Stimulated activated CD8-positive, alpha-beta memory T cell treated with anti-CD3 and anti-CD28 coated beads, Interleukin-15, amount 100 ng/mL, for 1 hour (primary cell): Measurements from ENCODE around the gene TMEM132D.
"Not testable (repeated sequence)": the region's sequence is repeated elsewhere in the genome, so short reads cannot be mapped to it uniquely, and the experiment has no call there.

ENCODE experiments used
- DNase-seq: peaks from one replicate; pipeline ENCODE4 v3.0.0-alpha.2; 2020; ENCODE audit warnings: low read depth

Gene TMEM132D

GRCh38 chr12:129903956-129904829 is at the start of gene TMEM132D:
TMEM132D (minus strand) TSS chr12:129904025.
- no peak for DNase-seq

DNA sequence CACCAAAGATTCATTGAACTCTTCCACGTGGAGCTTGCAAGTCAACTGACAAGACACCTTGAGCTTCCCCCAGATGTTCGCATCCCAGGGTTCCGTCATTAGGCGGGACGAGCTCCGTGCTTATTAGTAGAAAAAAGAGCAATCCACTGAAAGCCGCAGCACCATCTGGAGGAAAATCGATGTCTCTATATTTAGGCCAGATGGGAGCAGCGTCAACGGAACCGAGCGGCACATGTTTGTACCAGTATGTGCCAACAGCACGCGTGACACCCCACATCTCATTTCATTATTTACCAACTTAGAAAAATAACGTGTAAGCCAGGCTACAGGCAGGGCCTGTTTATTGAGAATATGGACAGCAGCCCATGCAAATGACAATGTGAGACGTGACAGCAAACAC is 45.8 kb upstream of the TMEM132D start:
- DNase-seq, result no peak

GRCh38 chr12:129941618-129942017 is 37.8 kb upstream of the TMEM132D start:
- no peak for DNase-seq

- no peak for DNase-seq
Measured at GRCh38 chr12:129938089-129938488, 34.3 kb upstream of the TMEM132D start.

- DNase-seq, result no peak
Measured at GRCh38 chr12:129937426-129937825, 33.6 kb upstream of the TMEM132D start.

- DNase-seq, result no peak
Measured at GRCh38 chr12:129928643-129929042, 24.8 kb upstream of the TMEM132D start.

- DNase-seq, result no peak
Measured at GRCh38 chr12:129927316-129927900, 23.6 kb upstream of the TMEM132D start.

DNA sequence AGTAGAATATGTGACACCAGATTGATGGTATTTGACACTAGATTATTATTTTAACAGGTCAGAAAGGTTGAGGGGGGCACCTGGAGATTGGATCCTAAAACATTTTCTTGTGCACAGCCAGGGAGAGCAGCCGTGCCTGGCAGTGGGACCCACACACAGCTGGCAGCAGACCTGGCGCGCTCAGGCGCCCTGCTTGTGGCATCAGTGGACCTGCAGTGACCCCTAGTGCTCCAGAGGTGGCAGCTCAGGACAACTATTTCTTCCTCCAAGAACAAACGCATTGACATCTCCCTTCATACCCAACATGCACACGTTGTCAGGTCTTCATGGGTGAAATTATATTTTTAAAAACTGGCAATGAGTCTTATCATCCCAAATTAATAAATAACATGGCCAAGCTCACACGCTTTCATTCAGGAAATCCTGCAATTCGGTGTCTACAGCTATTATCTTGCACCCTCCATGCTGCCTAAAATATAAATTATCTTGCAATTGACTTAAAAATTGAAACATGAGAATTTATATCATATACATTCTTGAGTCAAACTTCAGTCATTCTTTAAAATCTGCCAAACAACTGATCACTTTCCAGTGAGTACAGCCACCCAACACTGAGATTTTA is 7.7 kb upstream of the TMEM132D start:
- DNase-seq, result no peak

- DNase-seq, result no peak
Measured at GRCh38 chr12:129909051-129910020, 5.5 kb upstream of the TMEM132D start.

DNA sequence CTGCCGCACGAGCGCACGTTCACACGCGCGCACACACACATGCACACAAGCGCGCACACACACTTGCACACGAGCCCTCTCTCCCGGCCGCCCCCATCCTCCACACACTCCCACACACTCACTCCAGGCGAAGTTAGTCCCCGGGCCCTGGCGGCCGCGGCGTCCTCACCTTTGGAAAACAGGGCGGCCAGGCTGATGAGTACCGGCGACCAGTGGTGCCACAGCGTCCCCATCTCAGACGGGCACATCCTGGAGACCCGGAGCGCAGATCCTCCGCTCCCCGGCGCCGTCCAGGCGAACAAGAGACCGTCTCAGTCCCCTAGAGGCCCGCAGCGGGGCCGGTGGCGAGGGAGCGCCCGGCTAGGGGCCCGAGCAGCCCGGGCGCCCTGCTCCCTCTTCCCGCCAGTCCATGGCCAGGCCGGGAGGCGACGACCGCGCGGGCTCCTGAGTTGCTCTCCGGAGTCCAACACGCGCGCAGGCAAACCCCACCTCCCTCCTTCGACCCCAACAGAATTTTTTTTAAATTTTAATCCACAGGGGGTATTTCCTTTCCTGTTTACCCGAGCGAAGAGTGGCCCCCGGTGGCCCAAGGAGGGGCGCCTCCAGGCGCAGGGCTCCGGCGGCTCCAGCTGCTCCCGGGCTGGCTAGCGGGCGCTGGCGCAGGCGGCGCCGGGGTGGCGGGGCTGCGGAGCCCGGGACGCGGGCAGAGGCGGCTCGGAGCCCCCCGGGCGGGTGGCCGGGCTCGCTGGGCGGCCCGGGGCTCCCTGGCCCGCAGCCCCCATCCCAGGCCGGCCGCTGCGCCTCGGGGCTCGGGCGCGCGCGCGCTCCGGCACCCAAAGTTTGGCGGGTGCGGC is 506 bp downstream of the TMEM132D start:
- DNase-seq, result no peak

GRCh38 chr12:129902371-129903091 is 1.3 kb downstream of the TMEM132D start:
- DNase-seq, result no peak

DNA sequence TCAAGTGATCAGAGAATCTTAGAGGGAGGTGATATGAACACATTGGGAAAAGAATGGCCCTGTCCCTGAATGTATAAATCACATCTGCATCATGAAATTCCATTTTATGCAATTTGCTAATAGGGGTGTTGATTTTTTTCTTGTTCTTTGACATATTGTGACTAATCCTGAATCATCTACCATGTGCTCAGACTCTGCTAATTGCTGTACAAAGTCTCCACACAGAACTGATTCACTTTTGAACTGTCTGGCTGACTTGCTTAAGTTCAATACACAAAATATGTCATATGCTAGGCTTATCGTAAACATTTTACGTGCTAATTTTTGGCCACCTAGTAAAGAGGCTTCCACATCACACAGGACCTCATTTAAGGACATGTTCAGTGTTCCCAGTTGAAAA is 2.6 kb downstream of the TMEM132D start:
- no peak for DNase-seq

DNA sequence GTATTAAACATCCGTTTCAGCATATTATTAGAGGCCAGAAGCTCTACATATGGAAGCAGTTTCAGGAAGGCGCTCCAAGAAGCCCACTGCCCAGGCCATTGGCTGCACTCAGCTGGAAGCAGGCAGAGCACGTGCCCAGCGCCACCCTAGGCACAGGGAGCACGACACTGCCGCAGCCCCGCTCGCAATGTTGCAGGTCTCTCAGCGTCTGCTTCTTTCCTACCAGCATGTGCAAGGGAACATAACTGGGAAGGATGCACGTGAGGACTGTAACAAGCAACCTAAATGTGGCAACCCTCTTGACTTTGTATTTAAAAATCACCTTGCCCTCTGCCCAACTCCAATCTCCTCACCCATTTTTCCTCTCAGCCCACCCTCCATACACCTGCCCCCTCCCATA is 3.5 kb downstream of the TMEM132D start:
- no peak for DNase-seq

DNA sequence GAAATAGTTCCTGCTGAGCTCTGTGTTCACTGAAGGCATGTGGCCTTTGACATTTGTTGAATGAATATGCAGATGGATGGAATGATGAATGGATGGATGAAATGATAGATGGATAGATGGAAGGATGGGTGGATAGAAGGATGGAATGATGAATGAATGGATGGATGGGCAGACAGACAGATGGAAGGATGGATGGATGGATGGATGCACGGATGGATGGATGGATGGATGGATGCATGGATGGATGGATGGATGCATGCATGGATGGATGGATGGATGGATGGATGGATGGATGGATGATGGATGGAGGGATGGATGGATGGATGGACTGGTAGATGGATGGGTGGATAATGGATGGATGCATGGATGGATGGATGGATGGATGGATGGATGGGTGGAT is 4.8 kb downstream of the TMEM132D start:
- not testable (repeated sequence) for DNase-seq

DNA sequence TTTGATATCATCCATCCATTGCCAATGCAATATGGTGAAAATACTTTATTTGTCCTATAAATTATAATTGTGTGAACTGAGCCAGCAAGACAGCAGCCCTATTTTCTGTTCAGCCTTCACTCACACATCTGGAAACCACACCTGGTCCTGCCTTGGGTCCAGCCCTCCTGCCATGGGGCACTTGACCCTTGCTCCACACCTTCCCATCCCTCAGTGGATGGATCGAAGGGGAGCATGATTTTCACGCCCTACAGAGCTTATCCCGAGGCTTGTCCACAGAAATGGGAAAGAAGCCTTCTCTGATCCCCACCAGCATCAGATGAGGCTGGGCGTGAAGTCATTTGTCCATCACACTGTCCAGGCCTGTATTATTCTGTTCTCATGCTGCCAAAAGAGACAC is 10.1 kb downstream of the TMEM132D start:
- no peak for DNase-seq

GRCh38 chr12:129887101-129887500 is 16.7 kb downstream of the TMEM132D start:
- no peak for DNase-seq

GRCh38 chr12:129886541-129886940 is 17.3 kb downstream of the TMEM132D start:
- DNase-seq, result no peak

DNA sequence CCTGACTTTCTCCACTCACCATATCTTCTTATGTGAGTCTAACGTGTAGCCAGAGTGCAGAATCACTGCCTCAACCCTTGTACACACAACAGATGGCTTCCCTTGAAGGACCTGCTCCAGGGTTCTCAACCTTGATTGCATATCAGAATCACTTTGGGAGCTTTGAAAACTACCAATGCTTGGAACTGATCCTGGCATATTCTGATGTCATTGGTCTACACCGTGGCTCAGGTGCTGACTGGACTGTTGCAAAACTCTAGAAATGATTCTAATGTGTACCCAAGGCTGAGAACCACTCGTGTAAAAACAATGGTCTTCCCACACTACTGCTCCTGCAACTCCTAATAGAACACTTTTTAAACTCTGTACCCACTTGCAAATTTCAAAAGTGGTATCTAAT is 18.5 kb downstream of the TMEM132D start:
- DNase-seq, result no peak

GRCh38 chr12:129877411-129877810 is 26.4 kb downstream of the TMEM132D start:
- DNase-seq, result no peak

GRCh38 chr12:129873833-129874208 is 30.0 kb downstream of the TMEM132D start:
- no peak for DNase-seq
